Uterus (tissue), 2 donors: ENCODE results near the gene FOXN3.

Experiments used
- CTCF ChIP-seq, 4 experiments: fragments of 200-600 bp in 2 of 4; fragments of 450-650 bp in 2 of 4; sonication (generic) in 2 of 4; IDR thresholded peaks; one replicate each; pipeline ENCODE4 v1.5.1; 2016 to 2019; ENCODE audit warnings: antibody characterized with exemption in 4 of 4, mild to moderate bottlenecking in 2 of 4, moderate library complexity in 1 of 4
- POLR2A ChIP-seq, 2 donors: fragments of 450-650 bp; IDR thresholded peaks; one replicate each; pipeline ENCODE4 v1.6.1; 2016; ENCODE audit warnings: antibody characterized with exemption in 2 of 2, mild to moderate bottlenecking in 1 of 2, moderate library complexity in 1 of 2

DNA sequence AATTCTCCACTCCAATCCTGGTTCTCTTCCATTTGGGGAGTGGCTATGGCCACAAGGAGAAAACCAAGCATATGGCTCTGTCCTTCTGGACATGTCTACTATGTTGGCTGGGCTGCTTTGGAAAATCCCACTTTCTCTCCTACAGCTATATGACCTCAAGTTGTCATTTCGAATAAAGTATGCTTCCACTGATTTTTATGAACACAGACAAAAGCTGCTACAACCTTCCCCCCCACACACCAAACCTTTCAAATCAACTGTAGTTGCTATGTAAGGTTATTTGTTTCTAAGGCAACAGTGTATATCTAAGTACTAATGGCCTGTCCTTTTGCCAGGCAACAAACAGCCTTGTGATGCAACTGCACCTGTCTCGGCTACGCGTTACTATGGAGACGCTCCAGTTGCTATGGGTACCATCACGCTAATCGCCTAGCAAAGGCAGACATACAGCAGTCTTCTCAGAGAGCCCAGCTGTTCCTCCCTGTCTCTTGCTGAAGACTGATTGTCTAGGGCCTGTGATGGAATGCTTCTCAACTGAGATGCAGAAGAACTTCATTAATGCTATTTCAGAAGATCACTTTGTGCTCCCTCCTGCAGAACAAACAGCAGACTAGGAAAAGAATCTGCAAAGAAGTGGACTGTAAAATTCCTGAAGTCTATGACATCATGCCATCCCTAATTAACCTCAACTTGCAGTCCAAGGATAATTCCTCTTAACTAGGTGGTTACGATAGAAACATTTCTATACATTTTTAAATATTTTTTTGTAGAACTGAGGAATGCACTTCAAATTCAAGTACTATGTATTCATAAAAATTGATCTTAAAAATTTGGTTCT lies 67.6 kb downstream of the FOXN3 start:
- no peak for TF ChIP-seq POLR2A (IDR thresholded peaks at IDR 0.05)
- no peak for TF ChIP-seq CTCF (IDR thresholded peaks at IDR 0.05)
